ENCODE results near the gene CRKL. TPM values are rescaled to one million over a fixed set of nuclear protein-coding genes. Genes with fewer than 3 reads are reported as not detected.
A peak's percentile ranks its signal among the peaks of the same experiment; 100 is the strongest.

The CRKL gene
- total RNA-seq, 1 donor from 2014 or later: 59.5 TPM

- H3K9me3 ChIP-seq (ENCODE audit: insufficient read depth, low read depth, low read length): peaks cover 5% of the 10 kb centered on the region
- H2AFZ ChIP-seq (ENCODE audit: low read depth, low read length): no peak overlapping the region
- H3K4me1 ChIP-seq (ENCODE audit: insufficient read depth, low read length): peaks cover 12% of the 10 kb centered on the region
- H3K9ac ChIP-seq (ENCODE audit: low read length): peak overlapping the region; percentile 92
- H3K36me3 ChIP-seq (ENCODE audit: insufficient read depth, low read length): peaks cover 7% of the 10 kb centered on the region
- H3K27ac ChIP-seq (ENCODE audit: low read depth, low read length): no peak overlapping the region
- no peak for FAIRE-seq
- no peak for TF ChIP-seq CTCF (IDR thresholded peaks at IDR 0.05; ENCODE audit: insufficient read depth, low read depth, low read length)
- no peak for TF ChIP-seq EZH2 (IDR thresholded peaks at IDR 0.05; ENCODE audit: insufficient read depth, low read length)
- H4K20me1 ChIP-seq (ENCODE audit: insufficient read depth, low read length): peaks cover 7% of the 10 kb centered on the region
- Mint-ChIP-seq H3K4me1 (ENCODE audit: low read depth, unreplicated experiment) (peaks cover 2% of the 10 kb centered on the region), H3K4me3 (ENCODE audit: unreplicated experiment) (peak overlapping the region; percentile 99), H3K9me3 (ENCODE audit: unreplicated experiment) (peaks cover 5% of the 10 kb centered on the region), H3K36me3 (ENCODE audit: low read depth, unreplicated experiment) (peaks cover 16% of the 10 kb centered on the region), H3K27ac (ENCODE audit: unreplicated experiment) (no peak overlapping the region), H3K27me3 (ENCODE audit: low read depth, unreplicated experiment) (peaks cover 5% of the 10 kb centered on the region)
- H3K4me3 ChIP-seq (ENCODE audit: insufficient read depth, low read depth, low read length): peak overlapping the region; percentile 72
- no peaks in the 10 kb centered on the region for H3K27me3 ChIP-seq (ENCODE audit: insufficient read depth, low read length)
- H3K4me2 ChIP-seq (ENCODE audit: low read length): peak overlapping the region; percentile 96
- no peak for DNase-seq (ENCODE audit: low read depth)
- peaks cover 24% of the 10 kb centered on the region for H3K79me2 ChIP-seq (ENCODE audit: insufficient read depth, low read length)
These were observed 66.0 kb downstream of the CRKL start for GRCh38 chr22:20983081-20983771.

GRCh38 chr22:20985720-20986119 is 68.5 kb downstream of the CRKL start:
- H3K27me3 Mint-ChIP-seq (ENCODE audit: low read depth, unreplicated experiment): no peaks in the 10 kb centered on the region
- Histone ChIP-seq H2AFZ (ENCODE audit: low read depth, low read length) (no peak overlapping the region), H3K27ac (ENCODE audit: low read depth, low read length) (no peak overlapping the region), H3K27me3 (ENCODE audit: insufficient read depth, low read length) (no peaks in the 10 kb centered on the region), H3K4me2 (ENCODE audit: low read length) (no peak overlapping the region), H3K9ac (ENCODE audit: low read length) (no peak overlapping the region), H4K20me1 (ENCODE audit: insufficient read depth, low read length) (peaks cover 13% of the 10 kb centered on the region), H3K9me3 (ENCODE audit: insufficient read depth, low read depth, low read length) (no peaks in the 10 kb centered on the region), H3K4me3 (ENCODE audit: insufficient read depth, low read depth, low read length) (no peak overlapping the region), H3K79me2 (ENCODE audit: insufficient read depth, low read length) (peaks cover 24% of the 10 kb centered on the region), H3K36me3 (ENCODE audit: insufficient read depth, low read length) (peaks cover 7% of the 10 kb centered on the region), H3K4me1 (ENCODE audit: insufficient read depth, low read length) (peaks cover 17% of the 10 kb centered on the region)
- TF ChIP-seq CTCF (IDR thresholded peaks at IDR 0.05; ENCODE audit: insufficient read depth, low read depth, low read length): no peak
- no peak for TF ChIP-seq EZH2 (IDR thresholded peaks at IDR 0.05; ENCODE audit: insufficient read depth, low read length)
- H3K4me3 Mint-ChIP-seq (ENCODE audit: unreplicated experiment): peak overlapping the region; percentile 22
- no peaks in the 10 kb centered on the region for H3K9me3 Mint-ChIP-seq (ENCODE audit: unreplicated experiment)
- peaks cover 2% of the 10 kb centered on the region for H3K4me1 Mint-ChIP-seq (ENCODE audit: low read depth, unreplicated experiment)
- no peak overlapping the region for H3K27ac Mint-ChIP-seq (ENCODE audit: unreplicated experiment)
- H3K36me3 Mint-ChIP-seq (ENCODE audit: low read depth, unreplicated experiment): peaks cover 17% of the 10 kb centered on the region
- FAIRE-seq (no peak), DNase-seq (ENCODE audit: low read depth) (no peak)

GRCh38 chr22:20986365-20986764 is 69.2 kb downstream of the CRKL start:
- Mint-ChIP-seq H3K27ac (ENCODE audit: unreplicated experiment) (no peak overlapping the region), H3K4me3 (ENCODE audit: unreplicated experiment) (no peak overlapping the region), H3K9me3 (ENCODE audit: unreplicated experiment) (no peaks in the 10 kb centered on the region), H3K36me3 (ENCODE audit: low read depth, unreplicated experiment) (peaks cover 17% of the 10 kb centered on the region), H3K4me1 (ENCODE audit: low read depth, unreplicated experiment) (peaks cover under 1% of the 10 kb centered on the region), H3K27me3 (ENCODE audit: low read depth, unreplicated experiment) (no peaks in the 10 kb centered on the region)
- Histone ChIP-seq H4K20me1 (ENCODE audit: insufficient read depth, low read length) (peaks cover 14% of the 10 kb centered on the region), H3K36me3 (ENCODE audit: insufficient read depth, low read length) (peaks cover 7% of the 10 kb centered on the region), H3K27ac (ENCODE audit: low read depth, low read length) (no peak overlapping the region), H3K4me1 (ENCODE audit: insufficient read depth, low read length) (peaks cover 17% of the 10 kb centered on the region), H3K9me3 (ENCODE audit: insufficient read depth, low read depth, low read length) (no peaks in the 10 kb centered on the region), H3K4me3 (ENCODE audit: insufficient read depth, low read depth, low read length) (no peak overlapping the region), H2AFZ (ENCODE audit: low read depth, low read length) (no peak overlapping the region), H3K27me3 (ENCODE audit: insufficient read depth, low read length) (no peaks in the 10 kb centered on the region), H3K9ac (ENCODE audit: low read length) (no peak overlapping the region), H3K4me2 (ENCODE audit: low read length) (no peak overlapping the region), H3K79me2 (ENCODE audit: insufficient read depth, low read length) (peaks cover 24% of the 10 kb centered on the region)
- TF ChIP-seq EZH2 (IDR thresholded peaks at IDR 0.05; ENCODE audit: insufficient read depth, low read length) (no peak), CTCF (IDR thresholded peaks at IDR 0.05; ENCODE audit: insufficient read depth, low read depth, low read length) (no peak)
- FAIRE-seq (no peak), DNase-seq (ENCODE audit: low read depth) (no peak)

Measured in astrocyte (in vitro differentiated cells and primary cell).